ENCODE results near the gene GAS7. TPM values are rescaled to one million over a fixed set of nuclear protein-coding genes. Genes with fewer than 3 reads are reported as not detected.

Gene GAS7
- total RNA-seq, 2 donors from 2014 or later = 69.0 to 70.8 TPM

GRCh38 chr17:10126616-10127501 lies 71.5 kb downstream of the GAS7 start:
- no peak for DNase-seq (ENCODE audit: low spot score)
- H3K9me3 ChIP-seq = no peaks in the 10 kb centered on the region
- ATAC-seq (ENCODE audit: insufficient number of reproducible peaks, low FRiP score, low read depth) = no peak
- TF ChIP-seq CTCF (IDR thresholded peaks at IDR 0.05) = no peak
- no peaks in the 10 kb centered on the region for H3K36me3 ChIP-seq
- no peaks in the 10 kb centered on the region for H3K27me3 ChIP-seq (replicated peaks; ENCODE audit: insufficient read depth)
- peaks cover 0 to 34% of the 10 kb centered on the region in 2 donors for H3K4me1 ChIP-seq (ENCODE audit: control insufficient read depth in 1 of 2, low read depth in 2 of 2)
- H3K27ac ChIP-seq = peak overlapping the region; percentile 5 to 33
- no peak overlapping the region for H3K4me3 ChIP-seq

- Histone ChIP-seq H3K27ac (no peak overlapping the region), H3K4me3 (no peak overlapping the region), H3K36me3 (no peaks in the 10 kb centered on the region), H3K4me1 (ENCODE audit: control insufficient read depth in 1 of 2, low read depth in 2 of 2) (peaks cover 0 to 34% of the 10 kb centered on the region in 2 donors), H3K9me3 (no peaks in the 10 kb centered on the region), H3K27me3 (replicated peaks; ENCODE audit: insufficient read depth) (no peaks in the 10 kb centered on the region)
- ATAC-seq (ENCODE audit: insufficient number of reproducible peaks, low FRiP score, low read depth) (no peak), DNase-seq (ENCODE audit: low spot score) (no peak)
- no peak for TF ChIP-seq CTCF (IDR thresholded peaks at IDR 0.05)
These were observed 72.2 kb downstream of the GAS7 start for GRCh38 chr17:10126276-10126615.

DNA sequence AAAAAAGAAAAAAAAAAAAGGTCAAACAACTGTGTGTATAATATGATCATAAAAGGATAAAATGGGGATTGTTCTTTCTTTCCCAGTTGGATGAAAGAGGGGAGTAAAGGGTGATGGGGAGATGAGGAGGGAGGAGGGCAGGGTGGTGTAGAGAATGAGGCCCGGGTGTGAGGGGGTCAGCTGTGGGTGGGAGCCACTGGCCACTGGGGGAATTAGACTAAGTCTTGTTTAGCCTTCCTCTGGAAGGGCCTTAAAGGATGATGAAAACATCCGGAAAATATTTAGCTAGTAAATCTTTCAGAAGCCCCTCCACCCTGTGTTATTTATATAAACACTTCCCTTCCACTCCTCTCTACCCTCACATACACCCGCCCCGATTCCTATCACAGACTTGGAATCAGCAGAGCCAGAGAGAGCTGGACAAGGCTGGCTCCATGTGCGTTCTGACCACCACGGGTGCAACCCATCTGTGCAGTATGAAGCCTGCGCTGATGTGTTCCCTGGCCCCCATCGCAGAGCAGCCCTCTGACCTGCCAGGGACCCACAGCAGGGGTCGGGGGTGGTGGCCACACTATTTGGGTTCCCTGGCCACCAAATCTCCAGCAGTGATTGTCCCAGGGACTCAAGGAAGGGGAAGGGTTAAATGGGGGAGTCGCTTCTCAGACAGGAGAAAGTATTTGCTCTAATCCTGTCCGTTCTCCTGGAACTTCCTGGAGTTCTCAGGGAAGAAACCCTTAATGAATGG lies 72.7 kb downstream of the GAS7 start:
- Histone ChIP-seq H3K9me3 (no peaks in the 10 kb centered on the region), H3K27ac (no peak overlapping the region), H3K4me1 (ENCODE audit: control insufficient read depth in 1 of 2, low read depth in 2 of 2) (peaks cover 0 to 34% of the 10 kb centered on the region in 2 donors), H3K36me3 (no peaks in the 10 kb centered on the region), H3K4me3 (no peak overlapping the region), H3K27me3 (replicated peaks; ENCODE audit: insufficient read depth) (no peaks in the 10 kb centered on the region)
- TF ChIP-seq CTCF (IDR thresholded peaks at IDR 0.05) = no peak
- DNase-seq (ENCODE audit: low spot score) (no peak), ATAC-seq (ENCODE audit: insufficient number of reproducible peaks, low FRiP score, low read depth) (no peak)

GRCh38 chr17:10123093-10123492 lies 75.3 kb downstream of the GAS7 start:
- Histone ChIP-seq H3K27ac (peak overlapping the region in 1 of 2 donors; percentile 47), H3K4me1 (ENCODE audit: control insufficient read depth in 1 of 2, low read depth in 2 of 2) (peaks cover 6 to 30% of the 10 kb centered on the region in 2 donors), H3K4me3 (no peak overlapping the region), H3K27me3 (replicated peaks; ENCODE audit: insufficient read depth) (no peaks in the 10 kb centered on the region), H3K9me3 (no peaks in the 10 kb centered on the region), H3K36me3 (no peaks in the 10 kb centered on the region)
- no peak for TF ChIP-seq CTCF (IDR thresholded peaks at IDR 0.05)
- ATAC-seq (ENCODE audit: insufficient number of reproducible peaks, low FRiP score, low read depth) = no peak
- no peak for DNase-seq (ENCODE audit: low spot score)

- no peak for ATAC-seq (ENCODE audit: insufficient number of reproducible peaks, low FRiP score, low read depth)
- H3K27me3 ChIP-seq (replicated peaks; ENCODE audit: insufficient read depth) = no peaks in the 10 kb centered on the region
- no peaks in the 10 kb centered on the region for H3K9me3 ChIP-seq
- peaks cover 6 to 20% of the 10 kb centered on the region in 2 donors for H3K4me1 ChIP-seq (ENCODE audit: control insufficient read depth in 1 of 2, low read depth in 2 of 2)
- DNase-seq (ENCODE audit: low spot score) = no peak
- no peak overlapping the region for H3K4me3 ChIP-seq
- no peak for TF ChIP-seq CTCF (IDR thresholded peaks at IDR 0.05)
- no peaks in the 10 kb centered on the region for H3K36me3 ChIP-seq
- H3K27ac ChIP-seq = no peak overlapping the region
These were observed 76.3 kb downstream of the GAS7 start for GRCh38 chr17:10121971-10122707.

Measured in thoracic aorta (tissue), 2 donors.